HEK293 (cell line): ENCODE measurements around the gene GALNT6.

ENCODE experiments used
- CTCF ChIA-PET: fragments of 350-600 bp; formaldehyde crosslinking; extraction: SDS; loops from one replicate; lab custom pipeline; 2021; ENCODE audit warnings: antibody characterized with exemption; lab: Yijun Ruan, JAX
- POLR2A ChIA-PET: fragments of 300-600 bp; formaldehyde crosslinking; extraction: SDS; loops from one replicate; lab custom pipeline; 2020; ENCODE audit warnings: antibody characterized with exemption, inconsistent platforms; lab: Yijun Ruan, JAX
- H3K27ac ChIP-seq: fragments of 200-500 bp; sonication (Bioruptor generic); 2 replicates; pipeline ENCODE4 v1.5.1; 2014; ENCODE audit warnings: low read depth, low read length, control low read depth, inconsistent platforms; ENCODE audit errors: extremely low read depth
- H3K36me3 ChIP-seq, 2 experiments: fragments of 200-500 bp in 1 of 2; sonication (Bioruptor generic) in 1 of 2; 1 replicate in 1 of 2; 2 replicates in 1 of 2; pipeline ENCODE4 v1.5.1; 2014 to 2017; ENCODE audit warnings: inconsistent platforms in 2 of 2, low read length in 2 of 2; ENCODE audit not compliant: control insufficient read depth in 2 of 2, insufficient read depth in 1 of 2
- H3K4me1 ChIP-seq: fragments of 200-500 bp; sonication (Bioruptor generic); 2 replicates; pipeline ENCODE4 v1.5.1; 2014; ENCODE audit warnings: mild to moderate bottlenecking, low read length, inconsistent platforms; ENCODE audit not compliant: control insufficient read depth, insufficient read depth
- H3K4me3 ChIP-seq: 2 replicates; pipeline ENCODE4 v1.5.1; 2011; ENCODE audit warnings: low read depth, mild to moderate bottlenecking, control low read depth, low read length, moderate library complexity
- H3K9me3 ChIP-seq: fragments of 200-500 bp; sonication (Bioruptor generic); 2 replicates; pipeline ENCODE4 v1.5.1; 2014; ENCODE audit warnings: low read depth, low read length, inconsistent platforms; ENCODE audit not compliant: control insufficient read depth, insufficient read depth
- BCL6B ChIP-seq: fragments of 450-650 bp; formaldehyde crosslinking; IDR thresholded peaks from 2 replicates; pipeline ENCODE4 v1.5.1; 2017; ENCODE audit warnings: missing biosample characterization, missing genetic modification characterization
- HOXA7 ChIP-seq: sonication (generic); formaldehyde crosslinking; IDR thresholded peaks from 2 replicates; pipeline ENCODE4 v1.8.1; 2022; ENCODE audit warnings: missing genetic modification reagents, borderline replicate concordance
- PRDM4 ChIP-seq: fragments of 450-650 bp; formaldehyde crosslinking; IDR thresholded peaks from 2 replicates; pipeline ENCODE4 v1.5.1; 2017; ENCODE audit warnings: missing biosample characterization, missing genetic modification characterization
- PRDM6 ChIP-seq: fragments of 450-650 bp; formaldehyde crosslinking; IDR thresholded peaks from 2 replicates; pipeline ENCODE4 v1.5.1; 2017; ENCODE audit warnings: missing biosample characterization, missing genetic modification characterization
- ZBTB6 ChIP-seq: fragments of 450-650 bp; formaldehyde crosslinking; IDR thresholded peaks from 2 replicates; pipeline ENCODE4 v1.5.1; 2017; ENCODE audit warnings: missing biosample characterization, missing genetic modification characterization
- ZNF138 ChIP-seq: fragments of 450-650 bp; formaldehyde crosslinking; IDR thresholded peaks from 2 replicates; pipeline ENCODE4 v1.5.1; 2016; ENCODE audit warnings: missing biosample characterization, missing genetic modification characterization, borderline replicate concordance
- ZNF157 ChIP-seq: fragments of 450-650 bp; formaldehyde crosslinking; IDR thresholded peaks from 2 replicates; pipeline ENCODE4 v1.5.1; 2016; ENCODE audit warnings: missing biosample characterization, missing genetic modification characterization
- ZNF19 ChIP-seq: fragments of 450-650 bp; formaldehyde crosslinking; IDR thresholded peaks from 2 replicates; pipeline ENCODE4; 2016; ENCODE audit warnings: missing biosample characterization, missing genetic modification characterization, low read depth
- ZNF221 ChIP-seq: fragments of 450-650 bp; formaldehyde crosslinking; IDR thresholded peaks from 2 replicates; pipeline ENCODE4 v1.5.1; 2017; ENCODE audit warnings: missing biosample characterization, missing genetic modification characterization, borderline replicate concordance
- ZNF223 ChIP-seq: fragments of 450-650 bp; formaldehyde crosslinking; IDR thresholded peaks from 2 replicates; pipeline ENCODE4 v1.5.1; 2016; ENCODE audit warnings: missing biosample characterization, missing genetic modification characterization
- ZNF26 ChIP-seq: fragments of 450-650 bp; formaldehyde crosslinking; IDR thresholded peaks from 2 replicates; pipeline ENCODE4 v1.5.1; 2016; ENCODE audit warnings: missing biosample characterization, missing genetic modification characterization
- ZNF416 ChIP-seq: fragments of 450-650 bp; formaldehyde crosslinking; IDR thresholded peaks from 2 replicates; pipeline ENCODE4 v1.5.1; 2016; ENCODE audit warnings: missing biosample characterization, missing genetic modification characterization
- ZNF449 ChIP-seq: fragments of 450-650 bp; formaldehyde crosslinking; IDR thresholded peaks from 2 replicates; pipeline ENCODE4 v1.5.1; 2017; ENCODE audit warnings: missing biosample characterization, mild to moderate bottlenecking, missing genetic modification characterization, moderate library complexity
- ZNF629 ChIP-seq: fragments of 450-650 bp; formaldehyde crosslinking; IDR thresholded peaks from 2 replicates; pipeline ENCODE4 v1.5.1; 2017; ENCODE audit warnings: missing biosample characterization, missing genetic modification characterization
- ZNF645 ChIP-seq: fragments of 450-650 bp; formaldehyde crosslinking; IDR thresholded peaks from 2 replicates; pipeline ENCODE4; 2016; ENCODE audit warnings: missing biosample characterization, missing genetic modification characterization
- ZNF660 ChIP-seq: fragments of 450-650 bp; IDR thresholded peaks from 2 replicates; pipeline ENCODE4 v1.5.1; 2018; ENCODE audit warnings: missing biosample characterization, mild to moderate bottlenecking, missing genetic modification characterization
- ZNF670 ChIP-seq: fragments of 450-650 bp; formaldehyde crosslinking; IDR thresholded peaks from 2 replicates; pipeline ENCODE4 v1.5.1; 2016; ENCODE audit warnings: missing biosample characterization, missing genetic modification characterization, low read depth
- ZNF707 ChIP-seq: fragments of 450-650 bp; formaldehyde crosslinking; IDR thresholded peaks from 2 replicates; pipeline ENCODE4 v1.5.1; 2016; ENCODE audit warnings: missing biosample characterization, missing genetic modification characterization

The GALNT6 gene

GRCh38 chr12:51365276-51365675, 25.9 kb downstream of the GALNT6 start:
- TF ChIP-seq ZNF26 (tag by site-specific recombination) = no peak
- no peak for TF ChIP-seq ZNF221
- no peak for TF ChIP-seq PRDM4 (tag by site-specific recombination)
- TF ChIP-seq ZNF223 (tag by site-specific recombination) = no peak
- no peak for TF ChIP-seq ZNF707 (tag by site-specific recombination)
- TF ChIP-seq ZNF670 = no peak
- no peak for TF ChIP-seq ZNF449
- TF ChIP-seq ZBTB6 = no peak
- TF ChIP-seq ZNF660 (tag by site-specific recombination) = no peak
- no peak for TF ChIP-seq ZNF138
- no peak for TF ChIP-seq ZNF629 (tag by site-specific recombination)
- CTCF ChIA-PET = no interaction called here
- Histone ChIP-seq H3K4me3 (no peak overlapping the region), H3K27ac (no peak overlapping the region), H3K9me3 (no peaks in the 10 kb centered on the region), H3K36me3 (peaks cover 0 to 10% of the 10 kb centered on the region in 2 experiments; a peak in 1 of 3 replicates), H3K4me1 (no peaks in the 10 kb centered on the region)
- POLR2A ChIA-PET = no interaction called here

GRCh38 chr12:51364001-51364400, 27.2 kb downstream of the GALNT6 start:
- H3K4me1 ChIP-seq = no peaks in the 10 kb centered on the region
- peaks cover 0 to 10% of the 10 kb centered on the region in 2 experiments; a peak in 1 of 3 replicates for H3K36me3 ChIP-seq
- CTCF ChIA-PET = interaction anchor here (0.7 kb wide), 1 partner anchor 13 kb away, joined by 3 read pairs; no protein-coding TSS in a partner anchor
- POLR2A ChIA-PET = no interaction called here
- H3K4me3 ChIP-seq = no peak overlapping the region
- no peaks in the 10 kb centered on the region for H3K9me3 ChIP-seq
- H3K27ac ChIP-seq = no peak overlapping the region
- no peak for TF ChIP-seq BCL6B
- TF ChIP-seq HOXA7 = no peak
- no peak for TF ChIP-seq ZNF645 (tag by site-specific recombination)
- no peak for TF ChIP-seq ZNF19
- TF ChIP-seq PRDM6 (tag by site-specific recombination) = no peak
- TF ChIP-seq ZNF157 = no peak
- TF ChIP-seq ZNF416 (tag by site-specific recombination) = no peak
